ENCODE measurements around the gene DUSP28. TPM values are rescaled to one million over a fixed set of nuclear protein-coding genes. Genes with fewer than 3 reads are reported as not detected.

DUSP28 gene
- total and polyA plus RNA-seq, 2 of the 13 experiments (the other 11 are each of a cell fraction or from before 2014, with no cell fraction given), result 5.2 to 8.6 TPM

DNA sequence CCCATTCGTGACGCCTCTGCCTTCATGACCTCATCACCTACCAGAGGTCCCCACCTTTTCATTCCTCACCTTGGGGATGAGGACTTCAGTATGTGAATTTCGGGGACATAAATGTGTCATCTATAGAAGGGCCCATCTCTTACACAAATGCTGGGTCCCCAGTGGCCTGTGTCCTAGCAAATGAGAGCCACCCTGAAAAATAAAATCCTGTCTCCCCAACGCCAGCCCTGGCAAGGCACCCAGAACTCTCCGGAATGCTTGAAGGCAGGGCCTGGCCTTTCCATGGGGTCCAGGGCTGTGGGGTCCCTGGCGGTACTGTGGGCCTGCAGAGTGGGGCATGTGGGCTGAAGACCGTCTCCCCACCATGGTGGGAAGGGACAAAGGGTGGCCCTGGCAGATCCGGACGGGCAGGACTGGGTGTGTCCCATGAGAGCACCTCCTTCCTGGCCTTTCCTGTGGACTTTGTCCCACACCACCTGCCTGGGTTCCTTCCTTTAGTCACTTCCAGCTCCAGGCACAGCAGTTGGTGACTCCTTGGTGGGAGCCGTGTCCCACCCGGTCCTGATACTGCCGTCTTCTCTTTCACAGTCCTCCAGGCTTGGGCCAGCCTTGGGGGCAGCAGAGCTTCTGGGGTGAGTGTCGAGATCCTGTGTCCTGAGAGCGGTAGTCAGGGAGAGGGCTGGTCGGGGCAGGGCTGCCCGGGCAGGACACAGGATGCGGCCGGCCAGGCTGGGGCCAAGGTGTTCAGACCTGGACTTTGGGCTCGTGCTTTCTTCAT lies 45.0 kb downstream of the DUSP28 start (continued):
- TF ChIP-seq, protein P1, sequence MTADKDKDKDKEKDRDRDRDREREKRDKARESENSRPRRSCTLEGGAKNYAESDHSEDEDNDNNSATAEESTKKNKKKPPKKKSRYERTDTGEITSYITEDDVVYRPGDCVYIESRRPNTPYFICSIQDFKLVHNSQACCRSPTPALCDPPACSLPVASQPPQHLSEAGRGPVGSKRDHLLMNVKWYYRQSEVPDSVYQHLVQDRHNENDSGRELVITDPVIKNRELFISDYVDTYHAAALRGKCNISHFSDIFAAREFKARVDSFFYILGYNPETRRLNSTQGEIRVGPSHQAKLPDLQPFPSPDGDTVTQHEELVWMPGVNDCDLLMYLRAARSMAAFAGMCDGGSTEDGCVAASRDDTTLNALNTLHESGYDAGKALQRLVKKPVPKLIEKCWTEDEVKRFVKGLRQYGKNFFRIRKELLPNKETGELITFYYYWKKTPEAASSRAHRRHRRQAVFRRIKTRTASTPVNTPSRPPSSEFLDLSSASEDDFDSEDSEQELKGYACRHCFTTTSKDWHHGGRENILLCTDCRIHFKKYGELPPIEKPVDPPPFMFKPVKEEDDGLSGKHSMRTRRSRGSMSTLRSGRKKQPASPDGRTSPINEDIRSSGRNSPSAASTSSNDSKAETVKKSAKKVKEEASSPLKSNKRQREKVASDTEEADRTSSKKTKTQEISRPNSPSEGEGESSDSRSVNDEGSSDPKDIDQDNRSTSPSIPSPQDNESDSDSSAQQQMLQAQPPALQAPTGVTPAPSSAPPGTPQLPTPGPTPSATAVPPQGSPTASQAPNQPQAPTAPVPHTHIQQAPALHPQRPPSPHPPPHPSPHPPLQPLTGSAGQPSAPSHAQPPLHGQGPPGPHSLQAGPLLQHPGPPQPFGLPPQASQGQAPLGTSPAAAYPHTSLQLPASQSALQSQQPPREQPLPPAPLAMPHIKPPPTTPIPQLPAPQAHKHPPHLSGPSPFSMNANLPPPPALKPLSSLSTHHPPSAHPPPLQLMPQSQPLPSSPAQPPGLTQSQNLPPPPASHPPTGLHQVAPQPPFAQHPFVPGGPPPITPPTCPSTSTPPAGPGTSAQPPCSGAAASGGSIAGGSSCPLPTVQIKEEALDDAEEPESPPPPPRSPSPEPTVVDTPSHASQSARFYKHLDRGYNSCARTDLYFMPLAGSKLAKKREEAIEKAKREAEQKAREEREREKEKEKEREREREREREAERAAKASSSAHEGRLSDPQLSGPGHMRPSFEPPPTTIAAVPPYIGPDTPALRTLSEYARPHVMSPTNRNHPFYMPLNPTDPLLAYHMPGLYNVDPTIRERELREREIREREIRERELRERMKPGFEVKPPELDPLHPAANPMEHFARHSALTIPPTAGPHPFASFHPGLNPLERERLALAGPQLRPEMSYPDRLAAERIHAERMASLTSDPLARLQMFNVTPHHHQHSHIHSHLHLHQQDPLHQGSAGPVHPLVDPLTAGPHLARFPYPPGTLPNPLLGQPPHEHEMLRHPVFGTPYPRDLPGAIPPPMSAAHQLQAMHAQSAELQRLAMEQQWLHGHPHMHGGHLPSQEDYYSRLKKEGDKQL (CRISPR knock-in tag; IDR thresholded peaks at IDR 0.05; ENCODE audit: low read depth), result no peak
- TF ChIP-seq ELF1 (CRISPR knock-in tag; IDR thresholded peaks at IDR 0.05) (no peak; the same call in 1 of the 2 replicates), PAWR (CRISPR knock-in tag; IDR thresholded peaks at IDR 0.05; ENCODE audit: borderline replicate concordance) (0 out of 2 replicates have a peak, but pooled peaks have one; percentile 25), ZMYM3 (CRISPR knock-in tag; IDR thresholded peaks at IDR 0.05) (no peak; the same call in 1 of the 2 replicates), ONECUT2 (CRISPR knock-in tag; IDR thresholded peaks at IDR 0.05) (no peak), RBAK (CRISPR knock-in tag; IDR thresholded peaks at IDR 0.05) (no peak), ZNF10 (CRISPR knock-in tag; IDR thresholded peaks at IDR 0.05; ENCODE audit: borderline replicate concordance, low read depth) (no peak), ZNF776 (CRISPR knock-in tag; IDR thresholded peaks at IDR 0.05) (0 out of 2 replicates have a peak, but pooled peaks have one; percentile 46), ZNF333 (CRISPR knock-in tag; IDR thresholded peaks at IDR 0.05; ENCODE audit: borderline replicate concordance) (peak; percentile 91), ZFP36L1 (CRISPR knock-in tag; IDR thresholded peaks at IDR 0.05) (no peak), ZNF558 (CRISPR knock-in tag; IDR thresholded peaks at IDR 0.05; ENCODE audit: borderline replicate concordance) (0 out of 2 replicates have a peak, but pooled peaks have one; percentile 63), PHB2 (IDR thresholded peaks at IDR 0.05; ENCODE audit: partially characterized antibody) (no peak)
- TF ChIP-seq, protein P2, sequence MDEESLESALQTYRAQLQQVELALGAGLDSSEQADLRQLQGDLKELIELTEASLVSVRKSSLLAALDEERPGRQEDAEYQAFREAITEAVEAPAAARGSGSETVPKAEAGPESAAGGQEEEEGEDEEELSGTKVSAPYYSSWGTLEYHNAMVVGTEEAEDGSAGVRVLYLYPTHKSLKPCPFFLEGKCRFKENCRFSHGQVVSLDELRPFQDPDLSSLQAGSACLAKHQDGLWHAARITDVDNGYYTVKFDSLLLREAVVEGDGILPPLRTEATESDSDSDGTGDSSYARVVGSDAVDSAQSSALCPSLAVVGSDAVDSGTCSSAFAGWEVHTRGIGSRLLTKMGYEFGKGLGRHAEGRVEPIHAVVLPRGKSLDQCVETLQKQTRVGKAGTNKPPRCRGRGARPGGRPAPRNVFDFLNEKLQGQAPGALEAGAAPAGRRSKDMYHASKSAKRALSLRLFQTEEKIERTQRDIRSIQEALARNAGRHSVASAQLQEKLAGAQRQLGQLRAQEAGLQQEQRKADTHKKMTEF (CRISPR knock-in tag; IDR thresholded peaks at IDR 0.05), result no peak
- TF ChIP-seq, protein P3, sequence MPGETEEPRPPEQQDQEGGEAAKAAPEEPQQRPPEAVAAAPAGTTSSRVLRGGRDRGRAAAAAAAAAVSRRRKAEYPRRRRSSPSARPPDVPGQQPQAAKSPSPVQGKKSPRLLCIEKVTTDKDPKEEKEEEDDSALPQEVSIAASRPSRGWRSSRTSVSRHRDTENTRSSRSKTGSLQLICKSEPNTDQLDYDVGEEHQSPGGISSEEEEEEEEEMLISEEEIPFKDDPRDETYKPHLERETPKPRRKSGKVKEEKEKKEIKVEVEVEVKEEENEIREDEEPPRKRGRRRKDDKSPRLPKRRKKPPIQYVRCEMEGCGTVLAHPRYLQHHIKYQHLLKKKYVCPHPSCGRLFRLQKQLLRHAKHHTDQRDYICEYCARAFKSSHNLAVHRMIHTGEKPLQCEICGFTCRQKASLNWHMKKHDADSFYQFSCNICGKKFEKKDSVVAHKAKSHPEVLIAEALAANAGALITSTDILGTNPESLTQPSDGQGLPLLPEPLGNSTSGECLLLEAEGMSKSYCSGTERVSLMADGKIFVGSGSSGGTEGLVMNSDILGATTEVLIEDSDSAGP (CRISPR knock-in tag; IDR thresholded peaks at IDR 0.05; ENCODE audit: borderline replicate concordance), result no peak; the same call in 1 of the 2 replicates
- TF ChIP-seq, protein P4, sequence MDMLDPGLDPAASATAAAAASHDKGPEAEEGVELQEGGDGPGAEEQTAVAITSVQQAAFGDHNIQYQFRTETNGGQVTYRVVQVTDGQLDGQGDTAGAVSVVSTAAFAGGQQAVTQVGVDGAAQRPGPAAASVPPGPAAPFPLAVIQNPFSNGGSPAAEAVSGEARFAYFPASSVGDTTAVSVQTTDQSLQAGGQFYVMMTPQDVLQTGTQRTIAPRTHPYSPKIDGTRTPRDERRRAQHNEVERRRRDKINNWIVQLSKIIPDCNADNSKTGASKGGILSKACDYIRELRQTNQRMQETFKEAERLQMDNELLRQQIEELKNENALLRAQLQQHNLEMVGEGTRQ (IDR thresholded peaks at IDR 0.05; ENCODE audit: low read depth, low read length), result no peak
- TF ChIP-seq, protein P4 (CRISPR knock-in tag; IDR thresholded peaks at IDR 0.05; ENCODE audit: borderline replicate concordance), result no peak
- TF ChIP-seq, protein P5, sequence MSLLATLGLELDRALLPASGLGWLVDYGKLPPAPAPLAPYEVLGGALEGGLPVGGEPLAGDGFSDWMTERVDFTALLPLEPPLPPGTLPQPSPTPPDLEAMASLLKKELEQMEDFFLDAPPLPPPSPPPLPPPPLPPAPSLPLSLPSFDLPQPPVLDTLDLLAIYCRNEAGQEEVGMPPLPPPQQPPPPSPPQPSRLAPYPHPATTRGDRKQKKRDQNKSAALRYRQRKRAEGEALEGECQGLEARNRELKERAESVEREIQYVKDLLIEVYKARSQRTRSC (CRISPR knock-in tag; IDR thresholded peaks at IDR 0.05; ENCODE audit: low read depth), result 0 out of 2 replicates have a peak, but pooled peaks have one; percentile 61
